Measurements from ENCODE around the gene SLC9C1. TPM values are rescaled to one million over a fixed set of nuclear protein-coding genes. Genes with fewer than 3 reads are reported as not detected.

The SLC9C1 gene
- polyA plus RNA-seq, 1 donor (not counting 4 experiments of a cell fraction or from before 2014, with no cell fraction given), result not detected

- FAIRE-seq (no peak), DNase-seq (ENCODE audit: low read depth, low spot score) (no peak)
- Histone ChIP-seq H3K9me3 (ENCODE audit: control insufficient read depth, low read depth, low read length) (no peaks in the 10 kb centered on the region), H3K4me3 (ENCODE audit: control insufficient read depth in 2 of 3, extremely low read depth in 1 of 3, insufficient read depth in 2 of 3, low read depth in 1 of 3, low read length in 3 of 3) (no peak overlapping the region), H3K4me1 (ENCODE audit: control insufficient read depth, extremely low read depth, insufficient read depth, low read length) (peaks cover 7% of the 10 kb centered on the region), H2AFZ (ENCODE audit: control insufficient read depth, low read length) (no peak overlapping the region), H3K79me2 (ENCODE audit: control insufficient read depth, insufficient read depth, low read length) (no peaks in the 10 kb centered on the region), H4K20me1 (ENCODE audit: control insufficient read depth, extremely low read depth, insufficient read depth, low read length) (no peaks in the 10 kb centered on the region), H3K4me2 (ENCODE audit: control insufficient read depth, extremely low read depth, insufficient read depth, low read depth, low read length) (no peak overlapping the region), H3K36me3 (ENCODE audit: control insufficient read depth in 2 of 2, extremely low read depth in 1 of 2, insufficient read depth in 2 of 2, low read length in 2 of 2) (no peaks in the 10 kb centered on the region), H3K27ac (ENCODE audit: control insufficient read depth, insufficient read depth, low read length) (no peak overlapping the region), H3K9me1 (ENCODE audit: control insufficient read depth, extremely low read depth, insufficient read depth, low read length) (no peaks in the 10 kb centered on the region), H3K27me3 (ENCODE audit: control insufficient read depth, extremely low read depth, insufficient read depth, low read length) (no peaks in the 10 kb centered on the region), H3K9ac (ENCODE audit: control insufficient read depth, extremely low read depth, insufficient read depth, low read length) (no peak overlapping the region)
- no peak for TF ChIP-seq CTCF (optimal IDR thresholded peaks at IDR 0.05 in 1 of 3, IDR thresholded peaks at IDR 0.05 in 1 of 3, conservative IDR thresholded peaks at IDR 0.05 in 1 of 3; ENCODE audit: extremely low read depth in 1 of 3, insufficient read depth in 2 of 3, low read length in 3 of 3)
- dilution Hi-C loops (cut with MboI; ENCODE audit: extremely low pct_ligation_motif_present, low sequenced_read_pairs), result no loop called here
These were observed 28.0 kb upstream of the SLC9C1 start for GRCh38 chr3:112321867-112322652.

- Histone ChIP-seq H2AFZ (ENCODE audit: control insufficient read depth, low read length) (no peak overlapping the region), H3K4me2 (ENCODE audit: control insufficient read depth, extremely low read depth, insufficient read depth, low read depth, low read length) (no peak overlapping the region), H3K9me3 (ENCODE audit: control insufficient read depth, low read depth, low read length) (no peaks in the 10 kb centered on the region), H3K9ac (ENCODE audit: control insufficient read depth, extremely low read depth, insufficient read depth, low read length) (no peak overlapping the region), H3K4me3 (ENCODE audit: control insufficient read depth in 2 of 3, extremely low read depth in 1 of 3, insufficient read depth in 2 of 3, low read depth in 1 of 3, low read length in 3 of 3) (no peak overlapping the region), H3K4me1 (ENCODE audit: control insufficient read depth, extremely low read depth, insufficient read depth, low read length) (peaks cover 7% of the 10 kb centered on the region), H4K20me1 (ENCODE audit: control insufficient read depth, extremely low read depth, insufficient read depth, low read length) (no peaks in the 10 kb centered on the region), H3K27me3 (ENCODE audit: control insufficient read depth, extremely low read depth, insufficient read depth, low read length) (no peaks in the 10 kb centered on the region), H3K79me2 (ENCODE audit: control insufficient read depth, insufficient read depth, low read length) (no peaks in the 10 kb centered on the region), H3K9me1 (ENCODE audit: control insufficient read depth, extremely low read depth, insufficient read depth, low read length) (no peaks in the 10 kb centered on the region), H3K27ac (ENCODE audit: control insufficient read depth, insufficient read depth, low read length) (no peak overlapping the region), H3K36me3 (ENCODE audit: control insufficient read depth in 2 of 2, extremely low read depth in 1 of 2, insufficient read depth in 2 of 2, low read length in 2 of 2) (no peaks in the 10 kb centered on the region)
- DNase-seq (ENCODE audit: low read depth, low spot score), result no peak
- no peak for TF ChIP-seq CTCF (optimal IDR thresholded peaks at IDR 0.05 in 1 of 3, IDR thresholded peaks at IDR 0.05 in 1 of 3, conservative IDR thresholded peaks at IDR 0.05 in 1 of 3; ENCODE audit: extremely low read depth in 1 of 3, insufficient read depth in 2 of 3, low read length in 3 of 3)
- no peak for TF ChIP-seq EZH2 (IDR thresholded peaks at IDR 0.05; ENCODE audit: low read length)
- FAIRE-seq, result no peak
- dilution Hi-C loops (cut with MboI; ENCODE audit: extremely low pct_ligation_motif_present, low sequenced_read_pairs), result no loop called here
These were observed 26.7 kb upstream of the SLC9C1 start for GRCh38 chr3:112320691-112321090.

Data from keratinocyte (primary cell).